ENCODE results near the gene SRGAP1. TPM values are rescaled to one million over a fixed set of nuclear protein-coding genes. Genes with fewer than 3 reads are reported as not detected.

The SRGAP1 gene
- total and polyA plus RNA-seq, 9 of the 15 experiments (the other 6 are each of a cell fraction or from before 2014, with no cell fraction given) = 0.01 to 0.13 (median 0.04) TPM; not detected in 3

DNA sequence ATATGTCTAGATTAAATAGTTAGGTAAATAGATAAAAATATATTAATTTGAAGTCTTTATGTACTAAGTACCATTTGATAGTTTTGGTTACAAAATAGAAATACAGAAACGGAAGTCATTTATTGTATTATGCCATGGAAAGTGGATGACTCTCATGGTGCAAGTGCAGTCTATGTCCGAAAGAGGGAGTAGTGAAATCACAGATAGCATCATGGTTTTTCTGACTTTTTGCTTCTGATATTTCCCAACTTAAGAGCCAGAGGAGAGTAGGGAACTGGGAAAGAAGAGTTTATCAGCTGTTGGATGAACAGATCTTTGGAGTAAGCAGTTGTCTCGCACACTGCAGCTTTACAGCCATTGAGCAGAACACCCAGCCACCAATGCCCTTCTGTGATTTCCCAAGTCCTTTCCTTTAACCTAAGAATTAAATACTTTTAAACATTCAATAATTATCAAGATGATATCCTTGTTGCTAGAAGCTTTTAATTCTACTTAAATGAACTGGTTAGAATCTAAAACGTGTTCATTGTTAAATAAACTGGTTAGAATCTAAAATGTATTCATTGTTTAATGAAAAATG is 18.4 kb upstream of the SRGAP1 start (continued):
- TF ChIP-seq, protein P1, sequence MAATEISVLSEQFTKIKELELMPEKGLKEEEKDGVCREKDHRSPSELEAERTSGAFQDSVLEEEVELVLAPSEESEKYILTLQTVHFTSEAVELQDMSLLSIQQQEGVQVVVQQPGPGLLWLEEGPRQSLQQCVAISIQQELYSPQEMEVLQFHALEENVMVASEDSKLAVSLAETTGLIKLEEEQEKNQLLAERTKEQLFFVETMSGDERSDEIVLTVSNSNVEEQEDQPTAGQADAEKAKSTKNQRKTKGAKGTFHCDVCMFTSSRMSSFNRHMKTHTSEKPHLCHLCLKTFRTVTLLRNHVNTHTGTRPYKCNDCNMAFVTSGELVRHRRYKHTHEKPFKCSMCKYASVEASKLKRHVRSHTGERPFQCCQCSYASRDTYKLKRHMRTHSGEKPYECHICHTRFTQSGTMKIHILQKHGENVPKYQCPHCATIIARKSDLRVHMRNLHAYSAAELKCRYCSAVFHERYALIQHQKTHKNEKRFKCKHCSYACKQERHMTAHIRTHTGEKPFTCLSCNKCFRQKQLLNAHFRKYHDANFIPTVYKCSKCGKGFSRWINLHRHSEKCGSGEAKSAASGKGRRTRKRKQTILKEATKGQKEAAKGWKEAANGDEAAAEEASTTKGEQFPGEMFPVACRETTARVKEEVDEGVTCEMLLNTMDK (IDR thresholded peaks at IDR 0.05; ENCODE audit: borderline replicate concordance, insufficient read depth, low read depth, low read length, poor library complexity, severe bottlenecking) = no peak
- no peak for TF ChIP-seq ZNF79 (CRISPR knock-in tag; IDR thresholded peaks at IDR 0.05; ENCODE audit: low read depth)
- TF ChIP-seq ZNF239 (CRISPR knock-in tag; IDR thresholded peaks at IDR 0.05) = no peak
- no peak for TF ChIP-seq POLR2AphosphoS5 (IDR thresholded peaks at IDR 0.05; ENCODE audit: control insufficient read depth, insufficient read depth, low read depth, low read length)
- TF ChIP-seq NEUROD1 (IDR thresholded peaks at IDR 0.05; ENCODE audit: borderline replicate concordance, low read depth, low read length, partially characterized antibody) = no peak
- no peak for TF ChIP-seq CEBPG (CRISPR knock-in tag; IDR thresholded peaks at IDR 0.05)
- 0 out of 4 replicates have a peak, but pooled peaks of 1 of the 2 experiments have one; percentile 19 for TF ChIP-seq CEBPG (tag; conservative IDR thresholded peaks at IDR 0.05 in 1 of 2, IDR thresholded peaks at IDR 0.05 in 1 of 2)
- TF ChIP-seq ZC3H4 (CRISPR knock-in tag; IDR thresholded peaks at IDR 0.05; ENCODE audit: borderline replicate concordance) = no peak
- TF ChIP-seq ZSCAN32 (CRISPR knock-in tag; IDR thresholded peaks at IDR 0.05) = no peak
- TF ChIP-seq RAD21 (CRISPR knock-in tag; conservative IDR thresholded peaks at IDR 0.05 in 1 of 2, IDR thresholded peaks at IDR 0.05 in 1 of 2) = peak; percentile 50 to 73

All from K562 (cell line).